Panc1 (cell line): ENCODE measurements around the gene FGL2.

Source experiments
- POLR2AphosphoS5 ChIP-seq: IDR thresholded peaks from 2 replicates; pipeline ENCODE4 v1.6.1; 2012; ENCODE audit warnings: mild to moderate bottlenecking, low read depth, low read length, moderate library complexity
- TCF7L2 ChIP-seq: IDR thresholded peaks from 2 replicates; pipeline ENCODE4 v1.6.1; 2011; ENCODE audit warnings: mild to moderate bottlenecking, low read depth, low read length, inconsistent platforms
- TF ChIP-seq, protein P1 (sequence below): fragments of 450-650 bp; IDR thresholded peaks from 2 replicates; pipeline ENCODE4 v1.5.1; 2017; ENCODE audit warnings: mild to moderate bottlenecking

GRCh38 chr7:77222065-77222464 lies 22.4 kb upstream of the FGL2 start:
- TF ChIP-seq, protein P1, sequence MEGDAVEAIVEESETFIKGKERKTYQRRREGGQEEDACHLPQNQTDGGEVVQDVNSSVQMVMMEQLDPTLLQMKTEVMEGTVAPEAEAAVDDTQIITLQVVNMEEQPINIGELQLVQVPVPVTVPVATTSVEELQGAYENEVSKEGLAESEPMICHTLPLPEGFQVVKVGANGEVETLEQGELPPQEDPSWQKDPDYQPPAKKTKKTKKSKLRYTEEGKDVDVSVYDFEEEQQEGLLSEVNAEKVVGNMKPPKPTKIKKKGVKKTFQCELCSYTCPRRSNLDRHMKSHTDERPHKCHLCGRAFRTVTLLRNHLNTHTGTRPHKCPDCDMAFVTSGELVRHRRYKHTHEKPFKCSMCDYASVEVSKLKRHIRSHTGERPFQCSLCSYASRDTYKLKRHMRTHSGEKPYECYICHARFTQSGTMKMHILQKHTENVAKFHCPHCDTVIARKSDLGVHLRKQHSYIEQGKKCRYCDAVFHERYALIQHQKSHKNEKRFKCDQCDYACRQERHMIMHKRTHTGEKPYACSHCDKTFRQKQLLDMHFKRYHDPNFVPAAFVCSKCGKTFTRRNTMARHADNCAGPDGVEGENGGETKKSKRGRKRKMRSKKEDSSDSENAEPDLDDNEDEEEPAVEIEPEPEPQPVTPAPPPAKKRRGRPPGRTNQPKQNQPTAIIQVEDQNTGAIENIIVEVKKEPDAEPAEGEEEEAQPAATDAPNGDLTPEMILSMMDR: no peak
- TF ChIP-seq POLR2AphosphoS5: no peak
- TF ChIP-seq TCF7L2: no peak
